CD1c-positive myeloid dendritic cell (primary cell): ENCODE results near the gene ABLIM2.

Experiments used
- DNase-seq: peaks from one replicate; pipeline ENCODE4 v3.0.0-alpha.2; 2016; ENCODE audit errors: extremely low spot score

ABLIM2 gene

GRCh38 chr4:8103421-8104390, 54.9 kb downstream of the ABLIM2 start:
- DNase-seq: no peak

DNA sequence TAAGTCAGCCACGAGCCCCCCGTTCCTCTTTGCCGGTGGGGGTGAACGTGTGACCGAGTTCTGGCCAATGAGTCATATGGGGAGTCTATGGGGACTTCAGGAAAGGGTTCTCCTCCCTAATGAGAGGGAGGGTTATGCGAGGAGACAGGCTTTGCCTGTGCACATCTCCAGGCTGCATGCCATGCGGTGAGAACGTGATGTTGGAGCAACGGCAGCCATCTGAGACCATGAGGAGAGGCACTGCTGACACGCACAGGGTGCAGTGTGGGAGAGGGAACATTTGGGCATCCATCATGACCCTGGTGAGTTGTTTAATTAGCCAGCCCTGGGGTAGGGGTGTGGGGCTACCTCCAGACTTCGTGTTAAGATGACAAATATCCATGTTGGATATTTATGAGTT, 55.8 kb downstream of the ABLIM2 start:
- DNase-seq: no peak

DNA sequence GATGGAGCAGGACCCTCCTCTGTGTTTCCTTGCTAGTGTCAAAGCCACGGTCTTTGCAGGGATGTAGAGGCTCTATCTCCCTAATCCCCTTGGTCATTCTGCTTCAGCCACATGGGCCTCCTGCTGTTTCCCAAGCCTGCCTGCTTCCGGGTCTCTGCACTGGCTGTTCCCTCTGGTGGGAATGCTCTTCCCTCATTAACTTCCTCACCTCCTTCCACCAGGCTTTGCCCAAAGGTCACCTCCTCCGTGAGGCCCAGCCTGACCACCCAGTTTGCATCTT, 56.6 kb downstream of the ABLIM2 start:
- no peak for DNase-seq

DNA sequence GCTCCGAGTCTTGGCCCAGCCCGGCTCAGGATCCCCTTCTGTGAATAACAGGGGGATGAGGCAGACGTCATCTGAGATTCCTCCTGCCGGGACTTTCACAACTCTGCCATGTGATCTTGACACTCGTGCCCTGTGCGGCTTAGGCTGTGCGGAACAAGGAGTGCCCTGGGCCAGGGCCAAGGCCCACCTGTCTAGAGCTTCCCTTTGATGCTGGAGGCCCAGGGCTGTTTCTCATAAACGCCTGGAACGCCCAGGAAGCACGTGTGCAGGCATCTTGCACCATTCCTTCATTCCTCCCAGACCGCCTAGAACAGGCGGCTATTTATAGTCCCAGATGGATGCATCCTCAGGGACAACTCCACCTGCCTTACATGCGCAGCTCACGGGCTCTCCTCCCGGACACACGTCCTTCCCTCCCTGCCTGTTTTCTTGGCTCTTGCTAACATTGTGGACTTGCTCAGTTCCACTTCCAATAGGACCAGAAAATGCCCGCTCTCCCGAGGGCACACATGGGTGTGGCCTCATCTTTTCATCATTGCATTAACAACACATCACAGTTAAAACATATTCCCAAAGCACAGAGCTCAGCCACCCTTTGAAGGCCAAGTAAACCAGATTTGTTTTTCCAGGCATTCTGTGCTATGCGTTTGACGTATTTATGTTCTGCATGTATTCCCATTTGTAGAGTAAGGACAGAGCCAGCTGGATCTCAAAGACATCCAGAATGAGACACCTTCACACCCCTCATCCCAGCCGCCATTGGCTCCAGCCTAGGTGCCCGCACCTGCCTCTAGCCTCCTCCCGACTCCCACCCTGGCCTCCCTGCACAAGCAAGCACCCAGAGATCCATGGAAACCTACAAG, 57.2 kb downstream of the ABLIM2 start:
- no peak for DNase-seq

- DNase-seq: no peak
These were observed 58.6 kb downstream of the ABLIM2 start for GRCh38 chr4:8099981-8100464.

- DNase-seq: no peak
These were observed 60.1 kb downstream of the ABLIM2 start for GRCh38 chr4:8098506-8098905.

DNA sequence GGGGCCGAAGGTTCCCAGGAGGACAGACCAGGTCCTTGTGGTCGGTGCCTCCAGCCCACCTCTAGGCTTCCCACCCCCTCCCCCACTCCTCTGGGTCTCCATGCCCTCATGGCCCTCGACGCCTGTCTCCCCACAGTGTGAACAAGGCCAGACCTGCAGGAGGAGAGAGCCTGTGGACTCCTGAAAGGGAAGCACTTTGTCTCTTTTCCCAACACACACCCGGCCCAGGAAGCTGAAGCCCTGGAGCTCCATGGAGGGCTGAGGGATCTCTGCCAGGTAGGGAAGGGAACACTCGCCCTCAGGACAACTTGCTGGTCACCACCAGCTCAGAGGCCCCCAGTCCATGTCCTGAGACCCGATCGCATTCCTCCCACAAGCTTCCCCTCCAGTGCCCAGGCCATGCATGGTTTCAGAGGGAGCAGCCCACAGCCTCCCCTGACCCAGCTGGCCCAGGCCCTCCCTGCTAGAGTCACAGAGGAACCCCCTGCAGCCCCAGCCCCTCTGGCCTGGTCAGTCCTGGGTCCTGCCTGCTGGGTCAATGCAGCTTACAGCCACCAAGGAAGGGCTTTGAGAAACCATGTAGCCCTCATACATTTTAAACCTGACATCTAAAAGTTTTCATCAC, 60.8 kb downstream of the ABLIM2 start:
- no peak for DNase-seq

GRCh38 chr4:8097141-8097541, 61.5 kb downstream of the ABLIM2 start:
- no peak for DNase-seq

DNA sequence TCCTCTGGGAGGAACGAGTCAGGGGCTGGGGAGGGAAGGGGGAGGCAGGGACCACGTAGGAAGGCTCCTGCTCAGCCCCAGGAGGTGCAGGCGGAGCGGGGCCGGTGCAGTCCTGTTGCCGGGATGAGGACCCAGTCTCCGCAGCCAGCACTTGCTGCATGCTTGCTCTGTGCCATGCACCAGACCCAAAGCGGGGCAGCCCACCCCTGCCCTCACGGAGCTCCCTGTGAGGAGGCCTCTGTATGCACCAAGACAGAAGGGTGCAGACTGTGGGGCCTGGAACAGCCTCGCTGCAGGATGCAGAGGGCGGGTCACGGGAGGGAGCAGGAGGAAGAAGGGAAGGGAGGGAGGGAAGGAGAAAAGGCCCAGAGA, 61.9 kb downstream of the ABLIM2 start:
- no peak for DNase-seq

DNA sequence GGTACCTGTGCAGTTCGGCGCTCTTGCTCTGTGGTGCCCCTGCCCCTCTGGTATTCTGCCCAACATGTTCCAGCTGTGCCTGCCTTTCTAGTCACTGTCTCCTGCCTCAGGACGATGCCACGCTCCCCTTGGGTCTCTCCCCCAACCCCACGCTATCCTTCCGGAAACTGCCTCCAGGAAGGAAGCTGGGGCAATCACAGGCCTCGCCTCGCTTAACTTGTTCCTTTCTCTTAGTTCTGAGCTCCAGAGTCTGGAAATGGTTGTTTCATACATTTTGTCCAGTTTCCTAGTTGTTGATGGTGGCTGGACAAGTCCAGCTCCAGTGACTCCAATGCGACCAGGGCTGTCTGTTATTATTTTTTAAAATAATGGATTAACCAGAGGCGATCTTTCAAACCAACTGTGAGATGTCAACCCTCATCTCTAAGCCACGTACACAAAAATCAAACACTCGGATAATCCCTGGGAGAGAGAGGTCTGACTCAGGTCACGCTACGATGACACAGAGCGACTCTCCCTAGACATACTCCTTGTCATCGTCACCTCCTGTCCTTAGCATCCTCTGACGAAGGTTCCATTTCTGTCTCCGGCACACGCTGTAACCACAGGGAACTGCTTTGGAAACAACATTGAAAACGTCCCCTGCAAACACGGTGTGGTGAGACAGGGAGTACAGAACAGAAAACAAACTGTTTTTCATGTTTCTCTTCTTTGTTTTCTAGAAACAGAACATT, 62.5 kb downstream of the ABLIM2 start:
- no peak for DNase-seq

- DNase-seq: no peak
These were observed 64.9 kb downstream of the ABLIM2 start for GRCh38 chr4:8093587-8094274.

- DNase-seq: no peak
These were observed 66.3 kb downstream of the ABLIM2 start for GRCh38 chr4:8092282-8092681.

- DNase-seq: no peak
These were observed 67.8 kb downstream of the ABLIM2 start for GRCh38 chr4:8090744-8091301.

DNA sequence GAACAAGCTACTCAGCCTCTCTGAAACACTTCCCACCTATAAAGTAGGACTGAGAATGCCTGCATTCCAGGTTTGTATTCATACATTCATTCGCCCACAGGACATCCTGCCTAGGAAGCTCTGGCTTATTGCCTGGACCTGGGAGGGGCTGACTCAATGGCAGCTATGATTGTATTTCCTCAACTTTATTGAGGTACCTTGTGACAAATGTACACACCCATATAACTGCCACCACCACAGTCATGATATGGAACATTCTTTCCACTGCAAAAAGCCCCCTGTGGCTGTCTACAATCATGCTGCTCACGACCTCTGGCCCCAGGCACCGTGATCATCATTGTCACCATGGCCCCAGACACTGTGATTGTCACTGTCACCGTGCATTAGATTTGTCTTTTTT, 68.3 kb downstream of the ABLIM2 start:
- DNase-seq: no peak

GRCh38 chr4:8089862-8090261, 68.8 kb downstream of the ABLIM2 start:
- no peak for DNase-seq

GRCh38 chr4:8088966-8089491, 69.6 kb downstream of the ABLIM2 start:
- no peak for DNase-seq

DNA sequence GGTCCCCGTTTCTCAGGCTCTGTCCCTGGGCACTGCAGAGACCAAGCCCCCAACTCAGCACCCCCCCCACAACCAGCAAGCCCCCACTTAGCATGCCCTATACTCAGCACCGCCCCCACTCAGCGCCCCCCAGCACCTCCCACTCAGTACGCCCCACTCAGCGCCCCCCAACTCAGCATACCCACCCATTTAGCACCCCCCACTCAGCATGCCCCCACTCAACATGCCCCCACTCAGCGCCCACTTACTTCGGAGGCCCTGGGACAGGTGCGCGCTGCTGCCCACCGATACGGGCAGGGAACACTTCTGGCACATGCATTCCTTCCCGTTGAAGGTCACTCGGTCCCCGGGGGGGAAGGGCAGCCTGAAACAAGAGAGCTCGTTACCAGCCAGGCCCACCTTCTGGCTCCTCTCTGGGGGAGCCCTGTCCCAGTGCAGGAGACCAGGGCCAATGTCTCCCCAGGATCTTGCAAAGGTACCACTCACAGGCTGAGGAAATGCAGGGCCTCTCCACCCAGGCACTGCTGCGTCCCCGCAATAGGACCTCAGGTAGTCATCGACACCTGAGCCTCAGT, 70.6 kb downstream of the ABLIM2 start:
- DNase-seq: no peak

DNA sequence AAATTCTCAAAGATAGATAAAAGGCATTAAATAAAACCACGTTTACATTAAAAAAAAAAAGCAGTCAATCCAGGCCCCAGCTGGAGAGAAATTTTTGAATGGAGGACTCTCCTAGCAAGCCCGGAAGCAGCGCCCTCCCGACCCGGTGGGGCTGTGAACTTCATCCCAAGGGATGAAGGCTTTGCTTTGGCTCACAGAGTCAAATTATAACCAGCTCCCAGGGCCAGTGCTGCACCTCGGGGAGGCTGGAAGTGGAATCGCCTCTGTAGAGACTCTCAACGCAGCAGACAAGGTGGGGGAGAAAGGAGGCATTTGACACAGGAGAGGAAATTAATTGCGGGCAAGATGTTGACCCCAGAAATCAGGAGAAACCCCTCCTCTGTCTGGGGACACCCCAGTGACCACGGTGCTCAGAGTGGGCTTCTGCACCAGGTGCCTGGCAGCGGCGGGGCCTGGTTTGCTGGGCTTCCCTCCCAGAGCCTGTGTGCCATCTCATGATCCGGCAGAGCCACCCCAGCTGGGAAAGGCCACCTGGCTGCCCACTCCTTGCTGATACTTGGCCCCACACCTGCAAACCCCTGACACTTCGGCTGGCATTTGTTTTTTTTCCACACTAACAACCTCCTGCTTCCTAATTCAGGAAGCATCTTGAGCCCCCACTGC, 71.7 kb downstream of the ABLIM2 start:
- DNase-seq: no peak

DNA sequence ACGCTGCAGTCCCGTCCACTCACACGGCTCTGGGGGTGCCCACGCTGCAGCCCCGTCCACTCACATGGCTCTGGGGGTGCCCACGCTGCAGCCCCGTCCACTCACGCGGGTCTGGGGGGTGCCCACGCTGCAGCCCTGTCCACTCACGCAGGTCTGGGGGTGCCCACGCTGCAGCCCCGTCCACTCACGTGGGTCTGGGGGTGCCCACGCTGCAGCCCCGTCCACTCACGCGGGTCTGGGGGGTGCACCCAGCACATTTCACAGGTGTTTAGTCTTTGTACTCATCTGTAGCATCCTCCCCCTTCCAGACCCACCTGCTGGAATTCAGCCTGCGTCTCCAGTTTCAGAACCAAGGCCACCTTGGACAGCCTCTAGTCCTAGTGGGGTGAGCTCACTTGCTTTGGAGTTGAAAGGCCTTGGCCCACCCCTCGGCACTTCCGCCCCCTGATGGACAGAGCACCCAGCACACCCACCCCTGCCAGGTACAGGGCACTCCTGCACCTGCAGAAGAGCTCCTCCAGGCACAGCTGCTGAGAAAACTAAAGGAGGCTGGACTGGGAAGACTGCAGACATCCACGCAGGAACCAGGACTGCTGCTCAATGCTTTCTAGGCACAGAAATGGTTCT, 73.0 kb downstream of the ABLIM2 start:
- DNase-seq: no peak
